Fibroblast of skin of abdomen (primary cell): ENCODE data around the gene SMIM5.

Experiments used
- DNase-seq: peaks from one replicate; pipeline ENCODE4 v3.0.0-alpha.2; 2013

SMIM5 gene

GRCh38 chr17:75670868-75671267 is 37.6 kb downstream of the SMIM5 start:
- no peak for DNase-seq

GRCh38 chr17:75672011-75672410 is 38.8 kb downstream of the SMIM5 start:
- no peak for DNase-seq

GRCh38 chr17:75673487-75673886 is 40.3 kb downstream of the SMIM5 start:
- no peak for DNase-seq

GRCh38 chr17:75676461-75676860 is 43.2 kb downstream of the SMIM5 start:
- no peak for DNase-seq

GRCh38 chr17:75679706-75680211 is 46.5 kb downstream of the SMIM5 start:
- DNase-seq, result no peak

- no peak for DNase-seq
Measured at GRCh38 chr17:75680431-75680830, 47.2 kb downstream of the SMIM5 start.

GRCh38 chr17:75681289-75681688 is 48.1 kb downstream of the SMIM5 start:
- DNase-seq, result peak; percentile 26

- peak; percentile 47 for DNase-seq
Measured at GRCh38 chr17:75683583-75683982, 50.3 kb downstream of the SMIM5 start.

- no peak for DNase-seq
Measured at GRCh38 chr17:75684249-75684648, 51.0 kb downstream of the SMIM5 start.

GRCh38 chr17:75684924-75685323 is 51.7 kb downstream of the SMIM5 start:
- peak; percentile 79 for DNase-seq

- DNase-seq, result no peak
Measured at GRCh38 chr17:75685499-75685898, 52.3 kb downstream of the SMIM5 start.

- no peak for DNase-seq
Measured at GRCh38 chr17:75688209-75688825, 55.1 kb downstream of the SMIM5 start.

- DNase-seq, result no peak
Measured at GRCh38 chr17:75689441-75689873, 56.2 kb downstream of the SMIM5 start.
